ENCODE measurements around the gene PTGS2. TPM values are rescaled to one million over a fixed set of nuclear protein-coding genes. Genes with fewer than 3 reads are reported as not detected.

PTGS2 gene
- total RNA-seq, 1 donor from 2014 or later = 2.2 TPM

Other genes with a start within 250 kb of the PTGS2 start
- not detected in 2 replicates for gene PDC, start 219.3 kb downstream of the PTGS2 start, total RNA-seq
- 16.2 and 24.5 TPM in 2 replicates for gene PLA2G4A, start 148.5 kb upstream of the PTGS2 start, total RNA-seq

All from dermis microvascular lymphatic vessel endothelial cell (primary cell).